Mammary epithelial cell (primary cell): ENCODE results near the gene AGAP1.

Experiments
- CTCF ChIP-seq, 2 donors: IDR thresholded peaks in 1 of 2; conservative IDR thresholded peaks in 1 of 2; 2 replicates each; pipeline ENCODE4 v1.5.1; 2011 to 2012; ENCODE audit warnings: inconsistent platforms in 2 of 2, low read length in 2 of 2, mild to moderate bottlenecking in 2 of 2, control low read depth in 1 of 2, low read depth in 1 of 2; ENCODE audit not compliant: insufficient read depth in 1 of 2; ENCODE audit errors: extremely low read depth in 1 of 2
- EZH2 ChIP-seq: IDR thresholded peaks from 2 replicates; pipeline ENCODE4 v1.6.1; 2012; ENCODE audit warnings: low read length, inconsistent platforms, borderline replicate concordance

- no peak for TF ChIP-seq CTCF (conservative IDR thresholded peaks at IDR 0.05 in 1 of 2, IDR thresholded peaks at IDR 0.05 in 1 of 2; ENCODE audit: extremely low read depth in 1 of 2, insufficient read depth in 1 of 2, low read depth in 1 of 2, low read length in 2 of 2)
- TF ChIP-seq EZH2, result no peak
These were observed 417.9 kb downstream of the AGAP1 start for GRCh38 chr2:235911633-235912233.
